Kidney capillary endothelial cell (primary cell): ENCODE results near the gene RNFT2.
"Not testable (repeated sequence)": the region's sequence is repeated elsewhere in the genome, so short reads cannot be mapped to it uniquely, and the experiment has no call there.

ENCODE experiments used
- DNase-seq: peaks from one replicate; pipeline ENCODE4 v3.0.0-alpha.2; 2018; ENCODE audit warnings: low spot score

RNFT2 gene

GRCh38 chr12:116744766-116745165 lies 6.7 kb downstream of the RNFT2 start:
- DNase-seq: no peak

GRCh38 chr12:116745554-116745953 lies 7.4 kb downstream of the RNFT2 start:
- no peak for DNase-seq

GRCh38 chr12:116749884-116750283 lies 11.8 kb downstream of the RNFT2 start:
- no peak for DNase-seq

GRCh38 chr12:116750298-116750697 lies 12.2 kb downstream of the RNFT2 start:
- no peak for DNase-seq

GRCh38 chr12:116754097-116754496 lies 16.0 kb downstream of the RNFT2 start:
- not testable (repeated sequence) for DNase-seq

GRCh38 chr12:116754783-116755182 lies 16.7 kb downstream of the RNFT2 start:
- DNase-seq: not testable (repeated sequence)

GRCh38 chr12:116759783-116760621 lies 21.9 kb downstream of the RNFT2 start:
- no peak for DNase-seq

GRCh38 chr12:116760622-116761020 lies 22.5 kb downstream of the RNFT2 start:
- no peak for DNase-seq

- DNase-seq: no peak
Measured at GRCh38 chr12:116761499-116761898, 23.4 kb downstream of the RNFT2 start.

GRCh38 chr12:116765271-116765670 lies 27.2 kb downstream of the RNFT2 start:
- no peak for DNase-seq

- no peak for DNase-seq
Measured at GRCh38 chr12:116766285-116766684, 28.2 kb downstream of the RNFT2 start.

GRCh38 chr12:116766746-116767145 lies 28.6 kb downstream of the RNFT2 start:
- DNase-seq: no peak

GRCh38 chr12:116771651-116772050 lies 33.5 kb downstream of the RNFT2 start:
- DNase-seq: no peak

- DNase-seq: peak; percentile 26
Measured at GRCh38 chr12:116773276-116773731, 35.2 kb downstream of the RNFT2 start.

GRCh38 chr12:116774020-116774419 lies 35.9 kb downstream of the RNFT2 start:
- DNase-seq: no peak

- no peak for DNase-seq
Measured at GRCh38 chr12:116777245-116777644, 39.1 kb downstream of the RNFT2 start.

GRCh38 chr12:116779597-116779996 lies 41.5 kb downstream of the RNFT2 start:
- no peak for DNase-seq

GRCh38 chr12:116780942-116781341 lies 42.8 kb downstream of the RNFT2 start:
- no peak for DNase-seq

- no peak for DNase-seq
Measured at GRCh38 chr12:116783525-116784237, 45.6 kb downstream of the RNFT2 start.

GRCh38 chr12:116784238-116784612 lies 46.1 kb downstream of the RNFT2 start:
- no peak for DNase-seq

- not testable (repeated sequence) for DNase-seq
Measured at GRCh38 chr12:116789562-116789961, 51.4 kb downstream of the RNFT2 start.

GRCh38 chr12:116790066-116790465 lies 52.0 kb downstream of the RNFT2 start:
- DNase-seq: no peak

GRCh38 chr12:116792403-116792802 lies 54.3 kb downstream of the RNFT2 start:
- no peak for DNase-seq
